Measurements from ENCODE around the gene PLEKHA8. TPM values are rescaled to one million over a fixed set of nuclear protein-coding genes. Genes with fewer than 3 reads are reported as not detected.

PLEKHA8 gene
- total RNA-seq, 6 experiments from 2014 or later: 9.1 to 10.1 (median 9.6) TPM

- H3K27me3 Mint-ChIP-seq (ENCODE audit: insufficient read depth): no peaks in the 10 kb centered on the region
- H3K4me3 Mint-ChIP-seq: no peak overlapping the region
- no peak for DNase-seq
- no peak overlapping the region for H3K27ac Mint-ChIP-seq
- H3K9me3 Mint-ChIP-seq: no peaks in the 10 kb centered on the region
- peaks cover 25% of the 10 kb centered on the region for H3K4me1 Mint-ChIP-seq (ENCODE audit: low read depth)
- TF ChIP-seq CTCF (IDR thresholded peaks at IDR 0.05): no peak
- no peaks in the 10 kb centered on the region for H3K36me3 Mint-ChIP-seq (ENCODE audit: low read depth)
Observed at GRCh38 chr7:30144657-30145306, 116.6 kb downstream of the PLEKHA8 start.

- H3K36me3 Mint-ChIP-seq (ENCODE audit: low read depth): no peaks in the 10 kb centered on the region
- no peak for TF ChIP-seq CTCF (IDR thresholded peaks at IDR 0.05)
- H3K27ac Mint-ChIP-seq: no peak overlapping the region
- no peaks in the 10 kb centered on the region for H3K9me3 Mint-ChIP-seq
- no peaks in the 10 kb centered on the region for H3K27me3 Mint-ChIP-seq (ENCODE audit: insufficient read depth)
- H3K4me1 Mint-ChIP-seq (ENCODE audit: low read depth): peaks cover 25% of the 10 kb centered on the region
- DNase-seq: no peak
- H3K4me3 Mint-ChIP-seq: no peak overlapping the region
Observed at GRCh38 chr7:30145426-30145970, 117.3 kb downstream of the PLEKHA8 start.

DNA sequence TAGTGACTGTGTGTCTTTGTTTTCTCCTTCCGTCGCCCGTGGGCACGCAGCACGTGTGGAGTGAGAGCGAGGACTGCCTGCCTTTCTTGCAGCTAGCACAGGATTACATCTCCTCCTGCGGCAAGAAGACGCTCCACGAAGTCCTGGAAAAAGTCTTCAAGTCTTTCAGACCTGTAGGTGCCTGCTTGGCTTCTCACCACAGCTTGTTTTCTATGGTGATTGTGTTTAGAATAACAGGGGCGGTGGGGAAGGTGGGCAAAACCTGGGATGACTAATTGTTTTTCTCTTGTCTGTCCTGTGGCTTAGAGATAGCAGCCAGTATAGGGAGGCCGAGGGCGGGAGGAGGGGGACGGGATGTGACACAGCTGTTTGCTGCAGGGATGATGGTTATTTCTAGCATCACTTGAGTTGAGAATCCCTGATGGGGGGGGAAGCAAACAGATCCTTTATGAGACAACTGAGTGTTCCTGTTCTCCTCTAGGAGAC, 118.0 kb downstream of the PLEKHA8 start:
- Mint-ChIP-seq H3K9me3 (no peaks in the 10 kb centered on the region), H3K4me3 (no peak overlapping the region), H3K27ac (no peak overlapping the region), H3K4me1 (ENCODE audit: low read depth) (peaks cover 25% of the 10 kb centered on the region), H3K36me3 (ENCODE audit: low read depth) (no peaks in the 10 kb centered on the region), H3K27me3 (ENCODE audit: insufficient read depth) (no peaks in the 10 kb centered on the region)
- no peak for DNase-seq
- no peak for TF ChIP-seq CTCF (IDR thresholded peaks at IDR 0.05)

- no peak for DNase-seq
- TF ChIP-seq CTCF (IDR thresholded peaks at IDR 0.05): no peak
- H3K27ac Mint-ChIP-seq: no peak overlapping the region
Observed at GRCh38 chr7:30147223-30147622, 119.0 kb downstream of the PLEKHA8 start.

GRCh38 chr7:30147785-30148184, 119.6 kb downstream of the PLEKHA8 start:
- H3K4me3 Mint-ChIP-seq: no peak overlapping the region

More at GRCh38 chr7:30147223-30147622, 119.0 kb downstream of the PLEKHA8 start:
- Mint-ChIP-seq H3K4me3 (no peak overlapping the region), H3K9me3 (no peaks in the 10 kb centered on the region), H3K4me1 (ENCODE audit: low read depth) (peaks cover 22% of the 10 kb centered on the region), H3K27me3 (ENCODE audit: insufficient read depth) (no peaks in the 10 kb centered on the region), H3K36me3 (ENCODE audit: low read depth) (no peaks in the 10 kb centered on the region)

More at GRCh38 chr7:30147785-30148184, 119.6 kb downstream of the PLEKHA8 start:
- no peak for TF ChIP-seq CTCF (IDR thresholded peaks at IDR 0.05)
- Mint-ChIP-seq H3K9me3 (no peaks in the 10 kb centered on the region), H3K27me3 (ENCODE audit: insufficient read depth) (no peaks in the 10 kb centered on the region), H3K4me1 (ENCODE audit: low read depth) (peaks cover 16% of the 10 kb centered on the region), H3K27ac (no peak overlapping the region), H3K36me3 (ENCODE audit: low read depth) (no peaks in the 10 kb centered on the region)
- DNase-seq: no peak

Data from HFFc6 (cell line).